HG03378 (cell line): ENCODE measurements around the gene BORA.
"Not testable (repeated sequence)": the region's sequence is repeated elsewhere in the genome, so short reads cannot be mapped to it uniquely, and the experiment has no call there.

ENCODE experiments used
- ATAC-seq: cut with Tn5 transposase; IDR thresholded peaks from one replicate; pipeline ENCODE4 v1.9.1; 2021; ENCODE audit warnings: mild to moderate bottlenecking, moderate library complexity; ENCODE audit not compliant: unreplicated experiment

The BORA gene

DNA sequence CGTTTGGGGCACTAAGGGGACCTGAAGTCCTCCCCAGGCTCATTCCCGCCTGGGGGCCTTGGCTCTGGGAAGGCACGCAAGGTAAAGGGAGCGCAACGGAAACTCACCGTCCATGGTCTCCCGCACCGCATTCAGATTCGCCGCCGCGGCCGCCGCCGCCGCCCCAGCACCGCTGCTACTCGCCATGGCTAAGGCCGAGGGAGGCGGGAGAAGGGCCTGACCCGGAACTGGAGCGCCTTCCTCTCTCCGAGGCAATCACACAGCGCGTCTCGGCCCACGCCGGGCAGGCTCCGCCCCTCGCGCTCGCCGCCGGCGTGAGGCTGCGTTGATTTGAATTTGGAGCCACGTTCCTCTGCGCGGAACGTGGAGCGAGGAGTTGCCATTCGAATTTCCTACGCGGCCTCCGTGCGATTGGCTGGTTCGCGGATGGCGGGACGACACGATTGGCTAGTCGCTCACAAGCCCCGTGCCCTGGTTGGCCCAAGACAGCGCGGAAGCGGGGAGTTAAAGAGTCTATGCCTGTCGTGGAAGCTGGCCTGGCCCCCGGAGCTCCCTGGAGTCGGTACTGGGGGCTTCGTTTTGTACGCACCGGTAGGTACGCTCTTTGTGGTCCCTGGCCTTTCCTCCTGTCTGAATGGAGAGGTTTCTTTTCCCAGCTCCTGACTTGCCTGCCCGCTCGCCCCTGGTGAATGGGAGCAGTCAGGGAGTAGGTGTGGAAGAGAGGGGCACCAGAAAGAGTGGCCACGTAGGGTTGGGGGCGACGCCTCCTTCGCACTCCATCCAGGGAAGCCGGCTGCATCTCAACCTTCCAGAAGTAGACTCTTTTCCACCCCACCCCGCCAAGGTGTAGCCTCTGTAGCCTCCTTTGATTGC is at the start of gene BORA, which contains the start of gene MZT1:
Gene BORA (plus strand): TSS at position 507 of the 873 bp plus-strand sequence. CDS start 1,018 bp downstream, outside the sequence.
Gene MZT1 (minus strand): TSS at position 213 of the 873 bp plus-strand sequence. CDS start 27 bp downstream, at position 186.
- peak; percentile 97 for ATAC-seq

GRCh38 chr13:72678312-72678711 is 49.4 kb upstream of the BORA start:
- ATAC-seq = no peak

DNA sequence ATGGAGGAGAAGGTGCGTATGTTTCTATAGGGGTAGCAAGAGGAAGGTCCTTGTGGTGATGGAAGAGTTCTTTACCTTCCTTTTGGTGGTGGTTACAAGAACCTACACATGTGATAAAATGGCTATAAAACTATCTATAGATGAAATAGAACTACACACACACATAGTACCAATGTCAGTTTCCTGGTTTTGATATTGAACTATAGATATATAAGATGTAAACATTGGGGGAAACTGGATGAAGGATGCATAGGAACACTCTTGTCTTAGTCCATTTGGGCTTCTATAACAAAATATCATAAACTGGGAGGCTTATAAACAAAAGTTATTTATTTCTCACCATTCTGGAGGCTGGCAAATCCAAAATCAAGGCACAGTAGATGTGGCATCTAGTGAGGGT is 47.4 kb upstream of the BORA start:
- ATAC-seq = no peak

- no peak for ATAC-seq
These were observed 41.0 kb upstream of the BORA start for GRCh38 chr13:72686766-72687165.

- no peak for ATAC-seq
These were observed 38.5 kb upstream of the BORA start for GRCh38 chr13:72689181-72689696.

DNA sequence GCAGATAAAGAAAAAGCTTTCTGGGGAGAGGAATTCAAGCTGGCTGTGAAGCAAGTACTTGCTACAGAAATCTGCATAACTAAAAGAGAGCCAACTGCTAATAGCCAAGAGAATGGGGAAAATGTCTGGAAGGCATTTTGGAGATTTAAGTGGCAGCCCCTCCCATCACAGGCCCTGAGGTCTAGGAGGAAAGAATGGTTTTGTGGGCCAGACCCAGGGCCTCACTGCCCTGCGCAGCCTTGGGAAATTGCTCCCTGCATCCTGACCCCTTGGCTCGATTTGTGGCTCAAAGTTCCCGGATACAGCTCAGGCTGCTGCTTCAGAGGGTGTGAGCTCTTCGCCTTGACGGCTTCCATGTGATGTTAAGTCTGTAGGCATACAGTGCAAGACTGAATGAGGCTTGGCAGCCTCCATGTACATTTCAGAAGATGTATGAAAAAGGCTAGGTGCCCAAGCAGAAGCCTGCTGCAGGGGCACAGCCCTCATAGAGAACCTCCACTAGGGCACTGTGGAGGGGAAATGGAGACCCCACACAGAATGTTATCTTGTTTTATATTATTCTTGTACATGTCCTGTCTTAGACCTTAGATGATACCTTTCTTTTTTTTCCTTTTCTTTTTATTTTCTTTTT is 34.7 kb upstream of the BORA start:
- no peak for ATAC-seq

- no peak for ATAC-seq
These were observed 33.9 kb upstream of the BORA start for GRCh38 chr13:72693832-72694231.

DNA sequence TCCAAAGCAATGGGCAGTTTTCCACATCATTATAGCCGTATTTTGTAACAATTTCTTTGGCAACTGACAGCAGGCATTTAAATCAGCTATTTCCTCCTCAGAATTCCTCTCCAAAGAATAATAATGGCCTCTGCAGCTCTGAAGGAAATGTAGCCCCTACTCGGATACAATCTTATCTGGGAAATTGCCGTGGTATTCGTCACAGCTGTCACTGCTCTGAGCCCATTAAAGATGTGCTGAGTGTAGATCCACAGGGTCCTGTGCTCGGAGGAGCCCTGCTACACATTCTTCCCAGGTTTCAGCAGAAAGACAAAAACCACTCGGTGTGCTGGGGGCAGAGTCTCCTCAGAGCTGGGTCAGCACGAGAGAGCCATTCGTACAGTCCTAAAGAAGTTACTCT is 33.4 kb upstream of the BORA start:
- no peak for ATAC-seq

DNA sequence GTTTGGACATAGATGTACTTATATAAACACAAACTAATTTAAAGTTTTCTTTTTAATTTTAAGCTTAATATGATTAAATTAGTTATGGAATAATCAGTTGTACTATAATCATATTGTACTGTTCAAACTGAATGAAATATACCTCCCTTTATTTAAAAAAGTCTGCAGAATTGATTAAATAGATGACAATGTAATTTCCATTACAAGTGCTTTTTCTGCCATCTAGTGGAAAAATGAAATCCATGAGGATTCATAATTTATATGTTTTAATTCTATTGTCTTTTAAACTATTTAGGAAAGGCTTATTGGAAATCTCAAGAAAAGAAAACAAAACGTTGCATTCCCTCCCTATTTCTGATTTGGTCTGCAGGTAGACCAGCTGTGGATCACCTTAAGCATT is 31.1 kb upstream of the BORA start:
- ATAC-seq = no peak

GRCh38 chr13:72698164-72698563 is 29.6 kb upstream of the BORA start:
- ATAC-seq = no peak

GRCh38 chr13:72700509-72700908 is 27.2 kb upstream of the BORA start:
- ATAC-seq = no peak

- no peak for ATAC-seq
These were observed 10.9 kb upstream of the BORA start for GRCh38 chr13:72716776-72717175.

DNA sequence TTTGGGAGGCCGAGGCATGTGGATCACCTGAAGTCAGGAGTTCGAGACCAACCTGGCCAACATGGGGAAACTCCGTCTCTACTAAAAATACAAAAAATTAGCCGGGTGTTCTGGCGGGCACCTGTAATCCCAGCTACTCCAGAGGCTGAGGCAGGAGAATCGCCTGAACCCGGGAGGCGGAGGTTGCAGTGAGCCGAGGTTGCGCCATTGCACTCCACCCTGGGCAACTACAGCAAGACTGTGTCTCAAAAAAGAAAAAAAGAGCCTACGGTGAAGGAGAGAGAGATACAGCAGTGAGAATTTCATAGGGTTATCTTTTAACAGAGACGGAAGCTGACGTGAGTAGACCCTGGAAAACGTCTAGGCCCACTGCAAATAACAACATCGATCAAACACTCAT is 1.5 kb upstream of the BORA start:
- ATAC-seq = not testable (repeated sequence)

DNA sequence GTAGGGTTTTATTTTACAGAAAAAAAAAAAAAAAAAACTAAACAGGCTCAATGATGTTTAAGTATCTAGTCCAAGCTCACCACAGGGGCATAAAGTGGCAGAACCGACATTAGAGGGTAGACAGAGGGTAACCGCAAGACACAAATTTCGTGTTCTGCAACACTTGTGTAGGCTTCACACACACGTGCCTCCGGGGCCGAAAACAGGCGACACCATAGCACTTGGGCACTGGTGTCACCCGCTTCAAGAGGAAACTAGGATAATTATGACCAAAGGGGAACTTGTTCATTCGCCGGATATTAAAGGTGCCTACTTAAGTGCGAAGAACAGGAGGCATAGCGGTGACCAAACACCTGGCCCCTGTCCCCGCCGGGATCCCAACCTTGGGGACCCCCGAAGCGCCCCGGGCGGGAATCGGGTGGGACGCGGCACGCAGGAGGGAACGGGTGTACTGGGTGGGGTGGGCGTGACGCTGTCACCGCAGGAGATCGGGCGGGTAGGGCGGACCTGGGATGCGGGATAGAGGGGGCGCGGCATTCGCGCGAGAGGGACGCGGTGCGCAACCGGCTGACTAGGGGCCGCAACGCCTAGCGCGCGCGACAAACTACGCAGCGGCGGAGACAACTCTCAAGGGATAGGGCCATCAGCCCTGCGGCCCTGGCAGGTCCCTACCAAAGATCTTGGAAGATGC is 852 bp upstream of the BORA start:
- ATAC-seq = peak; percentile 18

DNA sequence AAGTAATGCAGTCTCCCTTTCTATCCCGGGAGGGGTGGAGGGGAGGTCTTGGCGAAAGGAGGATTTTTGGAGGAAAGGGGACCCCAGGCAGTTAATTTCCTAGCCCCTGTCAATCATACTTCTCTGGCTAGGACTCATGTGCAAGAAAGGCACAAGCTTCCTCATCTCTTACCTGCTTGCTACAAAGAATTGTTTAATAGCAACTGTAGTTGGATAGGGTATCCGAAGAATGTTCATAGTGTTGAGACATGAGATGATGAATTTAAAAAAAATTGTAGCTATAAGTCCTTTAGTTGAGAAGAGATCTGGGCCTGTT is 525 bp downstream of the BORA start:
- no peak for ATAC-seq

GRCh38 chr13:72737033-72737432 is 9.3 kb downstream of the BORA start:
- ATAC-seq = no peak

DNA sequence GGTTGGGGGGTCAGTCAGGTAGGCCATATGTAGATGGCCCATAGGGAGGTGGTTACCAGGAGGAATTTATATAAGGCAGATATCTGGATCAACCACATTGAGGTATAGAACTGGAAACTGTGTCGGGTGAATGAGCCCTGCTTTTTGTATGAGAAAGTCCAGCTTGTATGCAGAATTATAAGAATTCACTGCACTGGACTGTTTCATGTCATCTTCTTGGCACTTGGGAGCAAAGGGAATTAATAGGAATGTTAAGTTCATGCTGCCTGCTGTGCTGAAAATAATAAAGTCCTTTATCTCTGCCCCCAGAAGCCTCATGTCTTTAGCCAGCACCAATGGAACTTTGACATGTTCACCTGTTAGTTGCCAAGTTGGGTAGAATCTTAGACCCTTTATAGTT is 12.3 kb downstream of the BORA start:
- no peak for ATAC-seq

DNA sequence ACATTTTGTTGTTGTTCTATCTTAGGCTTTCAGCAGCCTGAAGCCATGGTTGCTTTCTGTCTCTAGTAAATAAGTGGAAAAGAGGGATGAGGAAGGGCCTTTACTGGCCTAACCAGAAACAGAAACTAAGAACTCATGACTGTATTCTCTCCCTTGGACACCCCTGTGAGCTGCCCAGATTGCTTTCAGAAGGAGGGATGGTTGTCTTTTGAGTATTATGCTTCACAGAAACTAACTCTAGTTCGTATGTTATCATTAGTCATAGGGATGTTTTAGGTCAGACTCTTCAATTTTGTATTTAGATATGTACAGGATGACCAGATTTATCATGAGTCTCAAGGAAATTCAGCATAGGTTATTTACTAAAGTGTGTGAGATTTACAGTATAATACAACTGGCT is 17.5 kb downstream of the BORA start:
- peak; percentile 59 for ATAC-seq

DNA sequence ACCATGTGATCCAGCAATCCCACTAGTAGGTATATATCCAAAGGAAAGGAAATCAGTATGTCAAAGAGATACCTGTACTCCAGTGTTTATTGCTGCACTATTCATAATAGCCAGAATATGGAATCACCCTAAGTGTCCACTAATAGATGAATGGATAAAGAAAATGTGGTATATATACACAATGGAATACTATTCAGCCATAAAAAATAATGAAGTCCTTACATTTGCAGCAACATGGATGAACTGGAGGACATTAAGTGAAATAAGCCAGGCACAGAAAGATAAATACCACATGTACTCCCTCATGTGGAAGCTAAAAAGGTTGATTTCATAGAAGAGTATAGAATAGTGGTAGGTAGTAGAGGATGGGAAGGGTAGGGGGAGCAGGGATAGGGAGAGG is 23.5 kb downstream of the BORA start:
- no peak for ATAC-seq

DNA sequence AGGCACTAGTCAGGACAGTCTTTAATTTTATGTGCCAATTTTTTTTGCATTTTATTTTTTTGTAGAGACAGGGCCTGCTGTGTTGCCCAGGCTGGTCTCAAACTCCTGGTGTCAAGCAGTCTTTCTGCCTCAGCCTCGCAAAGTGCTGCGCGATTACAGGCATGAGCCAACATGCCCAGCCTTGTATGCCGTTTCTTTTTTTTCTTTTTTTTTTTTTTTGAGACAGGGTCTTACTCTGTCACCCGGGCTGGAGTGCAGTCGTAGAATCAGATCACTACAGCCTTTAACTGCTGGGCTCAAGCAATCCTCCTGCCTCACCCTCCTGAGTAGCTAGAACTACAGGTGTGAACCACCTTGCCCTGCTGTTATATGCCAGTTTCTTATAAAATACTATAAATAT is 26.4 kb downstream of the BORA start:
- no peak for ATAC-seq

DNA sequence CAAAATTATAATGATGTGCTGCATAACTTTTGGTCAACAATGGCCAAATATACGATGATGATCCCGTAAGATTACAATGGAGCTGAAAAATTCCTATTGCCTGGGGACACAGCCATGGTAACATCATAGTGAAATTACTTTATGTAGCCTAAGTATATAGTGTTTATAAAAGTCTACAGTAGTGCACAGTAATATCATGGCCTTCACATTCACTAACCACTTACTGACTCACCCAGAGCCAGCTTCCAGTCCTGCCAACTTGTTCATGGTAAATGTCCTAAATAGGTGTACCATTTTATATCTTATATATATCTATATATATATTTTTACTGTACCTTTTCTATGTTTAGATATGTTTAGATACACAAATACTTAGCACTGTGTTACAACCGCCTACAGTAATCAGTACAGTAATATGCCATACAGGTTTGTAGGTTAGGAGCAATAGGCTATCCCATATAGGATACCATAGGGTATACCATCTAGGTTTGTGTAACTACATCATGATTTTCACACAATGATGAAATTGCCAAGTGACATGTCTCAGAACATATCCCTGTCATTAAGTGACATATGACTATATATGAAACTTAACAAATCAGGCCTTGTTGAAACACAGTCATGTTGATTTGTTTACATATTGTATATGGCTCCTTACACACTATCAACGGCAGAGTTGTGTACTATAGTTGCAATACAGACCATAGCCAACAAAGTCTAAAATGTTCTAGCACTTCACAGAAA is 30.2 kb downstream of the BORA start:
- ATAC-seq = no peak
